PC-3 (cell line): Measurements from ENCODE around the gene IRGC. TPM values are rescaled to one million over a fixed set of nuclear protein-coding genes. Genes with fewer than 3 reads are reported as not detected.

ENCODE experiments used
- ATAC-seq: fragments of 200-7000 bp; cut with Tn5 transposase; 2 replicates; pipeline ENCODE4 v1.9.1; 2020; ENCODE audit warnings: mild to moderate bottlenecking, moderate library complexity
- BruUV-seq: library from RNA; stranded (reverse); fragments of 400-500 nt; replicated peaks from 2 replicates; lab custom pipeline; 2021; lab: Mats Ljungman, UMichigan
- CTCF ChIA-PET: fragments of 300-600 bp; sonication (Branson Sonifier 250); formaldehyde crosslinking; loops from one replicate; lab custom pipeline; 2022; ENCODE audit warnings: antibody characterized with exemption; lab: Charles Lee
- POLR2A ChIA-PET: fragments of 300-600 bp; sonication (Branson Sonifier 250); formaldehyde crosslinking; loops from one replicate; lab custom pipeline; 2022; ENCODE audit warnings: antibody characterized with exemption; ENCODE audit not compliant: unreplicated experiment; lab: Charles Lee
- DNase-seq: peaks from one replicate; pipeline ENCODE4 v3.0.0-alpha.2; 2015
- H2AFZ ChIP-seq: fragments of 300-600 bp; sonication (generic); 2 replicates; pipeline ENCODE4 v1.6.0; 2016; ENCODE audit warnings: antibody characterized with exemption, low read length
- H3F3A ChIP-seq: fragments of 300-600 bp; sonication (generic); one replicate; pipeline ENCODE4 v1.6.0; 2017; ENCODE audit warnings: antibody characterized with exemption, low read length, control low read depth, mild to moderate bottlenecking; ENCODE audit not compliant: unreplicated experiment
- H3K27ac ChIP-seq: fragments of 300-600 bp; sonication (generic); 2 replicates; pipeline ENCODE4 v1.5.1; 2016; ENCODE audit warnings: mild to moderate bottlenecking, low read length
- H3K27me3 ChIP-seq: fragments of 300-600 bp; sonication (generic); 2 replicates; pipeline ENCODE4 v1.6.1; 2016; ENCODE audit warnings: low read length, mixed read lengths
- H3K36me3 ChIP-seq: fragments of 300-600 bp; sonication (generic); 2 replicates; pipeline ENCODE4 v1.6.1; 2016; ENCODE audit warnings: low read depth, mixed run types, low read length, mixed read lengths
- H3K4me1 ChIP-seq: fragments of 300-600 bp; sonication (generic); 2 replicates; pipeline ENCODE4 v1.5.1; 2016; ENCODE audit warnings: low read length; ENCODE audit not compliant: insufficient read depth
- H3K4me2 ChIP-seq: fragments of 300-600 bp; sonication (generic); 2 replicates; pipeline ENCODE4 v1.6.0; 2016; ENCODE audit warnings: low read length
- H3K4me3 ChIP-seq: fragments of 300-600 bp; sonication (generic); 2 replicates; pipeline ENCODE4 v1.5.1; 2016; ENCODE audit warnings: mild to moderate bottlenecking, low read length, mixed read lengths
- H3K79me2 ChIP-seq: fragments of 300-600 bp; sonication (generic); 2 replicates; pipeline ENCODE4 v1.6.1; 2017; ENCODE audit warnings: low read length, mixed read lengths
- H3K9ac ChIP-seq: fragments of 300-600 bp; sonication (generic); 2 replicates; pipeline ENCODE4 v1.6.0; 2016; ENCODE audit warnings: mild to moderate bottlenecking, low read length
- H3K9me2 ChIP-seq: fragments of 300-600 bp; sonication (generic); replicated peaks from 2 replicates; pipeline ENCODE4 v1.6.1; 2016; ENCODE audit warnings: mixed run types, low read length, mixed read lengths
- H3K9me3 ChIP-seq: fragments of 300-600 bp; sonication (generic); 2 replicates; pipeline ENCODE4 v1.6.1; 2016; ENCODE audit warnings: low read length, mixed read lengths
- H4K20me1 ChIP-seq: fragments of 300-600 bp; sonication (generic); 2 replicates; pipeline ENCODE4 v1.6.1; 2016; ENCODE audit warnings: low read length, mixed read lengths
- CTCF ChIP-seq: fragments of 300-600 bp; sonication (generic); conservative IDR thresholded peaks from 2 replicates; pipeline ENCODE4 v1.5.1; 2017; ENCODE audit warnings: antibody characterized with exemption, low read depth, mild to moderate bottlenecking, low read length
- EZH2 ChIP-seq: fragments of 300-600 bp; sonication (generic); IDR thresholded peaks from one replicate; pipeline ENCODE4 v1.6.1; 2017; ENCODE audit warnings: antibody characterized with exemption, mild to moderate bottlenecking, low read length; ENCODE audit not compliant: unreplicated experiment
- EZH2phosphoT487 ChIP-seq: fragments of 300-600 bp; sonication (generic); IDR thresholded peaks from 2 replicates; pipeline ENCODE4 v1.6.1; 2018; ENCODE audit warnings: mild to moderate bottlenecking, antibody characterized with exemption, low read length, borderline replicate concordance
- intact Hi-C: fragments of 100-400 bp; cut with micrococcal nuclease; formaldehyde crosslinking; loops from 2 replicates; pipeline ENCODE4 v1.9.0; 2023
- total RNA-seq: library from RNA; depleted of rRNA; stranded (reverse); fragments of >200 nt; gene quantifications from 2 replicates; pipeline ENCODE4 v1.2.3, GENCODE V29; 2014

Gene IRGC
- total RNA-seq, 1 experiment from 2014 or later = not detected

GRCh38 chr19:43704002-43704705 lies 11.7 kb upstream of the IRGC start:
- no peaks in the 10 kb centered on the region for H3K9me2 ChIP-seq
- H4K20me1 ChIP-seq = no peaks in the 10 kb centered on the region
- H3K36me3 ChIP-seq = no peaks in the 10 kb centered on the region
- intact Hi-C loops = no loop called here
- H3K4me3 ChIP-seq = no peak overlapping the region
- no peaks in the 10 kb centered on the region for H3K79me2 ChIP-seq
- peak overlapping the region; percentile 95 for H3K27ac ChIP-seq
- peak overlapping the region; percentile 35; the same call in 1 of the 2 replicates for H3K4me2 ChIP-seq
- BruUV-seq = no TSS peak
- H2AFZ ChIP-seq = peak overlapping the region; percentile 50
- 0 out of 2 replicates have a peak, but pooled peaks cover 4% of the 10 kb centered on the region for H3K9me3 ChIP-seq
- POLR2A ChIA-PET = interaction anchor here (1.4 kb wide), 1 partner anchor 36 kb away, joined by 17 read pairs; no protein-coding TSS in a partner anchor
- DNase-seq (peak; percentile 27), ATAC-seq (no peak)
- CTCF ChIA-PET = interaction anchor here (0.5 to 1.1 kb wide), 3 partner anchors 36 to 97 kb away, joined by 3 to 7 read pairs (median 5); no protein-coding TSS in a partner anchor
- no peak overlapping the region for H3K9ac ChIP-seq
- peaks cover 46% of the 10 kb centered on the region for H3K4me1 ChIP-seq
- H3F3A ChIP-seq = no peaks in the 10 kb centered on the region
- H3K27me3 ChIP-seq = no peaks in the 10 kb centered on the region
- TF ChIP-seq EZH2phosphoT487 (no peak), EZH2 (no peak), CTCF (no peak)

- CTCF ChIA-PET = no interaction called here
- intact Hi-C loops = no loop called here
- Histone ChIP-seq H3K4me1 (peaks cover 36% of the 10 kb centered on the region), H3K4me3 (no peak overlapping the region), H3K27ac (no peak overlapping the region), H4K20me1 (no peaks in the 10 kb centered on the region), H3K9ac (no peak overlapping the region), H3K4me2 (no peak overlapping the region), H3K36me3 (no peaks in the 10 kb centered on the region), H3K9me3 (0 out of 2 replicates have a peak, but pooled peaks cover 4% of the 10 kb centered on the region), H3K9me2 (no peaks in the 10 kb centered on the region), H3F3A (no peaks in the 10 kb centered on the region), H2AFZ (no peak overlapping the region), H3K27me3 (no peaks in the 10 kb centered on the region), H3K79me2 (no peaks in the 10 kb centered on the region)
- POLR2A ChIA-PET = no interaction called here
- DNase-seq (no peak), ATAC-seq (no peak)
- BruUV-seq = no TSS peak
- TF ChIP-seq EZH2phosphoT487 (no peak), EZH2 (no peak), CTCF (no peak)
Measured at GRCh38 chr19:43705729-43706128, 10.1 kb upstream of the IRGC start.

- Histone ChIP-seq H3K9me2 (no peaks in the 10 kb centered on the region), H4K20me1 (no peaks in the 10 kb centered on the region), H3K9me3 (0 out of 2 replicates have a peak, but pooled peaks cover 4% of the 10 kb centered on the region), H3K27ac (no peak overlapping the region), H3K4me3 (no peak overlapping the region), H3K79me2 (no peaks in the 10 kb centered on the region), H3K9ac (no peak overlapping the region), H2AFZ (no peak overlapping the region), H3K4me2 (no peak overlapping the region), H3F3A (no peaks in the 10 kb centered on the region), H3K36me3 (no peaks in the 10 kb centered on the region), H3K4me1 (peaks cover 26% of the 10 kb centered on the region), H3K27me3 (no peaks in the 10 kb centered on the region)
- TF ChIP-seq CTCF (no peak), EZH2phosphoT487 (no peak), EZH2 (no peak)
- no TSS peak for BruUV-seq
- ChIA-PET CTCF (no interaction called here), POLR2A (no interaction called here)
- ATAC-seq (no peak), DNase-seq (no peak)
- intact Hi-C loops = no loop called here
Measured at GRCh38 chr19:43707158-43707712, 8.6 kb upstream of the IRGC start.
